Esophagus squamous epithelium (tissue), 5 donors: ENCODE measurements around the gene ABHD5. TPM values are rescaled to one million over a fixed set of nuclear protein-coding genes. Genes with fewer than 3 reads are reported as not detected.

ENCODE experiments used
- DNase-seq: peaks from one replicate; lab custom pipeline; 2025; lab: John Stamatoyannopoulos, UW
- H3K27ac ChIP-seq, 4 donors: fragments of 200-600 bp; sonication (generic); one replicate each; pipeline ENCODE4 v1.5.1; 2016 to 2019; ENCODE audit warnings: mild to moderate bottlenecking in 1 of 4
- H3K27me3 ChIP-seq, 4 donors: fragments of 200-600 bp; sonication (generic); 1 replicate in 3 of 4; 2 replicates in 1 of 4; pipeline versions ENCODE4 v1.5.1 to v1.6.0; 2017 to 2021; ENCODE audit warnings: antibody characterized with exemption in 1 of 4
- H3K36me3 ChIP-seq, 3 donors: fragments of 200-600 bp; sonication (generic); one replicate each; pipeline ENCODE4 v1.5.1; 2016 to 2019
- H3K4me1 ChIP-seq, 3 donors: fragments of 200-600 bp; sonication (generic); one replicate each; pipeline ENCODE4 v1.5.1; 2017 to 2019
- H3K4me3 ChIP-seq, 4 donors: fragments of 200-600 bp; sonication (generic); 1 replicate in 3 of 4; 2 replicates in 1 of 4; pipeline ENCODE4 v1.5.1; 2016 to 2019; ENCODE audit warnings: mild to moderate bottlenecking in 2 of 4, moderate library complexity in 1 of 4
- H3K9me3 ChIP-seq, 3 donors: fragments of 200-600 bp; sonication (generic); one replicate each; pipeline ENCODE4 v1.5.1; 2016 to 2019
- CTCF ChIP-seq, 6 experiments: fragments of 450-650 bp in 4 of 6; fragments of 200-600 bp in 2 of 6; sonication (generic) in 2 of 6; IDR thresholded peaks; one replicate each; pipeline ENCODE4 v1.5.1; 2016 to 2019; ENCODE audit warnings: antibody characterized with exemption in 6 of 6, mild to moderate bottlenecking in 4 of 6, moderate library complexity in 4 of 6
- POLR2A ChIP-seq, 4 donors: fragments of 450-650 bp; IDR thresholded peaks; one replicate each; pipeline ENCODE4 v1.6.1; 2017; ENCODE audit warnings: antibody characterized with exemption in 4 of 4, mild to moderate bottlenecking in 4 of 4, moderate library complexity in 3 of 4
- WGBS, 2 donors: methylation state at CpG; one replicate each; pipeline ENCODE4 v1.1.5; 2018; 5-methylcytosine and 5-hydroxymethylcytosine counted together
- intact Hi-C: fragments of 100-400 bp; cut with DNase I; formaldehyde crosslinking; loops from one replicate; pipeline ENCODE4 v1.15.0; 2022
- total RNA-seq, 4 donors: library from RNA; depleted of rRNA; stranded (reverse); fragments of >200 nt; gene quantifications; one replicate each; pipeline ENCODE4 v1.1.0, GENCODE V29; 2016
- donor health status: DM: yes; HTN: yes; CAD: no.

The ABHD5 gene
- total RNA-seq, 4 donors from 2014 or later, result 28.3 to 38.1 (median 36.0) TPM

- peaks cover 0 to 15% (median 6%) of the 10 kb centered on the region in 3 donors for H3K4me1 ChIP-seq
- no peak for DNase-seq
- H3K36me3 ChIP-seq, result no peaks in the 10 kb centered on the region
- no peaks in the 10 kb centered on the region for H3K9me3 ChIP-seq
- peaks cover 0 to 5% (median 0%) of the 10 kb centered on the region in 4 donors for H3K27me3 ChIP-seq
- intact Hi-C loops, result no loop called here
- no peak overlapping the region for H3K27ac ChIP-seq
- no peak for TF ChIP-seq POLR2A (IDR thresholded peaks at IDR 0.05)
- TF ChIP-seq CTCF (IDR thresholded peaks at IDR 0.05), result no peak
- no peak overlapping the region for H3K4me3 ChIP-seq
- WGBS, 2 donors, result 72 to 78% methylated on average over 8 of the region's 8 CpGs
Observed at GRCh38 chr3:43755516-43756200, 64.9 kb downstream of the ABHD5 start.

GRCh38 chr3:43757666-43758321, 67.1 kb downstream of the ABHD5 start:
- TF ChIP-seq POLR2A (IDR thresholded peaks at IDR 0.05), result no peak
- TF ChIP-seq CTCF (IDR thresholded peaks at IDR 0.05), result no peak
- 76 to 87% methylated on average over 2 of the region's 2 CpGs for WGBS, 2 donors
- DNase-seq, result no peak
- H3K4me1 ChIP-seq, result peaks cover 0 to 15% (median 6%) of the 10 kb centered on the region in 3 donors
- peaks cover 0 to 8% (median 0%) of the 10 kb centered on the region in 4 donors for H3K27me3 ChIP-seq
- no peak overlapping the region for H3K4me3 ChIP-seq
- H3K27ac ChIP-seq, result no peak overlapping the region
- H3K9me3 ChIP-seq, result no peaks in the 10 kb centered on the region
- intact Hi-C loops, result no loop called here
- H3K36me3 ChIP-seq, result no peaks in the 10 kb centered on the region

GRCh38 chr3:43758592-43759225, 68.0 kb downstream of the ABHD5 start:
- DNase-seq, result no peak
- Histone ChIP-seq H3K36me3 (no peaks in the 10 kb centered on the region), H3K4me1 (peaks cover 0 to 15% (median 6%) of the 10 kb centered on the region in 3 donors), H3K27ac (peak overlapping the region in 1 of 4 donors; percentile 1), H3K9me3 (no peaks in the 10 kb centered on the region), H3K27me3 (peaks cover 0 to 8% (median 0%) of the 10 kb centered on the region in 4 donors), H3K4me3 (no peak overlapping the region)
- intact Hi-C loops, result no loop called here
- TF ChIP-seq CTCF (IDR thresholded peaks at IDR 0.05), result no peak
- no peak for TF ChIP-seq POLR2A (IDR thresholded peaks at IDR 0.05)
- 44 to 55% methylated on average over 4 of the region's 4 CpGs for WGBS, 2 donors

- peaks cover 0 to 8% (median 0%) of the 10 kb centered on the region in 4 donors for H3K27me3 ChIP-seq
- no peaks in the 10 kb centered on the region for H3K9me3 ChIP-seq
- H3K4me3 ChIP-seq, result no peak overlapping the region
- intact Hi-C loops, result no loop called here
- no peak for DNase-seq
- no peaks in the 10 kb centered on the region for H3K36me3 ChIP-seq
- H3K4me1 ChIP-seq, result peaks cover 0 to 15% (median 6%) of the 10 kb centered on the region in 3 donors
- WGBS, 2 donors, result 75 to 85% methylated on average over 1 to 4 of the region's 6 CpGs
- TF ChIP-seq POLR2A (IDR thresholded peaks at IDR 0.05) (no peak), CTCF (IDR thresholded peaks at IDR 0.05) (no peak)
- H3K27ac ChIP-seq, result peak overlapping the region in 1 of 4 donors; percentile 1
Observed at GRCh38 chr3:43759297-43759782, 68.6 kb downstream of the ABHD5 start.
